GM13977 (cell line): Measurements from ENCODE around the gene ALPP.
"Not testable (repeated sequence)": the region's sequence is repeated elsewhere in the genome, so short reads cannot be mapped to it uniquely, and the experiment has no call there.

ENCODE experiments used
- DNase-seq: peaks from one replicate; pipeline ENCODE4 v3.0.0; 2012; ENCODE audit warnings: low spot score
- in situ Hi-C: fragments of 300-500 bp; cut with MboI; formaldehyde crosslinking; loops from one replicate; pipeline ENCODE4 v1.12.0; 2022; ENCODE audit warnings: low sequenced_read_pairs, low pct_unique_long_range_greater_than_20kb, mixed read lengths, inconsistent platforms; ENCODE audit not compliant: unreplicated experiment
- TF ChIP-seq, protein P1 (sequence below): IDR thresholded peaks from 2 replicates; pipeline ENCODE4 v1.5.1; 2012; ENCODE audit warnings: mild to moderate bottlenecking, control low read depth; ENCODE audit not compliant: insufficient read depth; ENCODE audit errors: extremely low read depth, missing control alignments

The ALPP gene

DNA sequence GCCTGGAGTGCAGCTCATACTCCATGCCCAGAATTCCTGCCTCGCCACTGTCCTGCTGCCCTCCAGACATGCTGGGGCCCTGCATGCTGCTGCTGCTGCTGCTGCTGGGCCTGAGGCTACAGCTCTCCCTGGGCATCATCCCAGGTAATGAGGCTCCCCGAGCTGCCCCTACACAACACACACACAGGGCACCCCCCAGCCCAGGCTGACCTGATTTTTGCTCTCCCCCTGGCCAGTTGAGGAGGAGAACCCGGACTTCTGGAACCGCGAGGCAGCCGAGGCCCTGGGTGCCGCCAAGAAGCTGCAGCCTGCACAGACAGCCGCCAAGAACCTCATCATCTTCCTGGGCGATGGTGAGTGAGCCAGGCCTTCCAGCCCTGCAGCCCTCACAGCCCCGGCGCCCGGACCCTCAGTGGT lies at the start of gene ALPP:
Gene ALPP (plus strand): TSS at position 17 of the 417 bp plus-strand sequence. CDS start 52 bp downstream, at position 69.
- DNase-seq, in situ Hi-C loops: not testable (repeated sequence)

DNA sequence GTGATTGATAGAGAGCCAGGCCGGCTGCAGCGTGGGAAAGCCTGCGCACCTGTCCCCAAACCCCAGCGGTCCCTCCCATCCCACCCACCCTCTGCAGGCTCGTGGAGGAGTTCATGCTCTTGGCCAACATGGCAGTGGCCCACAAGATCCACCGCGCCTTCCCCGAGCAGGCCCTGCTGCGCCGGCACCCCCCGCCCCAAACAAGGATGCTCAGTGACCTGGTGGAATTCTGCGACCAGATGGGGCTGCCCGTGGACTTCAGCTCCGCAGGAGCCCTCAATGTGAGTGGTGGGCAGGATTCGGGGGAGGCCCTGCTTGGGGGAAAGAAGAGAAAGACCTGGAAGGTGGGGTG lies 48.9 kb upstream of the ALPP start:
- in situ Hi-C loops, result loop anchor here (10.0 kb wide), 1 partner anchor 425 kb away; no protein-coding TSS in a partner anchor
- no peak for DNase-seq

DNA sequence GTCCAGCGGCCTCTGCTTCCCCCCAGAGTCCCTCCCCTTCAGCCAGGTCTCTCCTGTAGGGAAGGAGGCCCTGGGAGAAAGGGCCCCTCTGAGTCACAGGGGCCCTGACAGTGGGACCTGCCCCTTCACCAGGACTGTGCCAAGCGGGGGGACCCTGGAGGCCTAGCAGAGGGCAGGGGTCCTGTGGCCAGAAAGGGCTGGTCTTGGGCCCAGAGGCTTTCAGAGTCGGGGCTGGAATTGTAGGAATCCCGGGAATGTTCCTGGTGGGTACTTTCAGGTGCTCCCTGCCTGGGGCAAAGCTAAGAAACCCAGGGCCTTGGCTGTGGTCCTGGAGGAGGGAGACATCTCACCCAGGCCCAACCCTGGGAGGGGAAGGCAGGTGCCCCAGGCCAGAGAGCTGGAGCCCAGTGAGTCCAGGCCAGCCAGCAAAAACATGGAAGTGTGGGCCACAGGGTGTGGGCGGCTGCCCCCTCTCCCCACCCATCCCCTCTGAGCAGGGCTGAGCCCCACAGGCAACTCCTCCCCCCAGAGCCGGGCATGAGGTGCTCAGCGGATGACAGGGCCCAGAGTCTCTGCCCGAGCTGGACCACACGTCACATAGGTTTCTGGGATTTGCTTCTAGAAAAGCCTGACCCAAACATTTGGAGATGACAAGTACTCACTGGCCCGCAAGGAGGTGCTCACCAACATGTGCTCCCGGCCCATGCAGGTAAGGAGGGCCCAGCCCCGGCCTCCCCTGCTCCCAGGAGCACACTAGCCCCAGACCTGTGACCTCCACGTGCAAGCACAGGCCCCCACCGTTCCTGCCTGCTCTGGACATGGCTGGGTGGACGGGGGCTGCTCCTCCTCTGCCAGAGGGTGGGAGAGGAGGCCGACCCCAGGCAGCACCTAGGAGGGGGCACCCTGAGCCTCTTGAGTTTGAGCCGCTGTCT lies 48.2 kb upstream of the ALPP start:
- TF ChIP-seq, protein P1, sequence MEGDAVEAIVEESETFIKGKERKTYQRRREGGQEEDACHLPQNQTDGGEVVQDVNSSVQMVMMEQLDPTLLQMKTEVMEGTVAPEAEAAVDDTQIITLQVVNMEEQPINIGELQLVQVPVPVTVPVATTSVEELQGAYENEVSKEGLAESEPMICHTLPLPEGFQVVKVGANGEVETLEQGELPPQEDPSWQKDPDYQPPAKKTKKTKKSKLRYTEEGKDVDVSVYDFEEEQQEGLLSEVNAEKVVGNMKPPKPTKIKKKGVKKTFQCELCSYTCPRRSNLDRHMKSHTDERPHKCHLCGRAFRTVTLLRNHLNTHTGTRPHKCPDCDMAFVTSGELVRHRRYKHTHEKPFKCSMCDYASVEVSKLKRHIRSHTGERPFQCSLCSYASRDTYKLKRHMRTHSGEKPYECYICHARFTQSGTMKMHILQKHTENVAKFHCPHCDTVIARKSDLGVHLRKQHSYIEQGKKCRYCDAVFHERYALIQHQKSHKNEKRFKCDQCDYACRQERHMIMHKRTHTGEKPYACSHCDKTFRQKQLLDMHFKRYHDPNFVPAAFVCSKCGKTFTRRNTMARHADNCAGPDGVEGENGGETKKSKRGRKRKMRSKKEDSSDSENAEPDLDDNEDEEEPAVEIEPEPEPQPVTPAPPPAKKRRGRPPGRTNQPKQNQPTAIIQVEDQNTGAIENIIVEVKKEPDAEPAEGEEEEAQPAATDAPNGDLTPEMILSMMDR, result no peak
- in situ Hi-C loops, result no loop called here
- DNase-seq, result no peak

More for the DNA sequence above, 48.9 kb upstream of the ALPP start:
- TF ChIP-seq, protein P1, result no peak

DNA sequence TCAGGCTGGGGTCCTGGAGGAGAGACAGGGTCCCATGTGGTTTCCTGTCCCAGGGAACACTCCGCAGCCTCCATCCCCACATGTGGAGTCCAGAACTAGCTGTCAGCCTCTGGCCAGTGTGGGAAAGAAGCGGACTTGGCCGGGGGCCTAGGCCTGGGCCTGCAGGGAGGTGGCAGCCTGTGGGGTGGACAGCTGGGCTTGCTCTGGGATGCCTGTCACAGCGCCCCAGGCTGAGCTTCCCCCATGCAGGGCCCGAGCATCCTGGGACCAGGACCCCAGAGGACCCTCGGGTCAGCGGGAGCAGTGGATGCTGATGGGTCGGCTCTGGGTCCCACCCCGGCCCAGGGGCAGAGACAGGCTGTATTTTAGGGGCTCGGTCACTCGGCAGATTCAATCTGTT lies 47.5 kb upstream of the ALPP start:
- in situ Hi-C loops, DNase-seq: not testable (repeated sequence)

DNA sequence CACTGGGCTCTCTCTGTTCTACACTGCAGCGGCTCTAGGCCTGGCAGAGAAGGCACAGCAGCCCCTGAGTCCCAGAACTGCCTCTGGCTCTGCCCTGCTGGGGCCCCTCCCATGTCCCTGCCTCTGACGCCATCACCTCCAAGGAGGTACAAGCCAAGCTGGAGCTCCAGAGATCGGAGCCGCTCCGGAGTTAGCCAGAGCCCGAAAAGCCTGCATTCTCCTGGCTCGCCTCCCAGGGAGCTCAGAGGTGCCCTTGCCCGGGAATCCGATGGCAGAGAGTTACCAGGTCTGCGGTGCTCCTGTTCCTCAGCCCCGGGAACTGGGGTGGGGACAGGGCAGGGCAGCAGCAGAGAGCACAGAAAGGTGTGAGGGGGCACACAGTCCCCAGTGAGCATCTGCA lies 46.9 kb upstream of the ALPP start:
- DNase-seq, in situ Hi-C loops: not testable (repeated sequence)

DNA sequence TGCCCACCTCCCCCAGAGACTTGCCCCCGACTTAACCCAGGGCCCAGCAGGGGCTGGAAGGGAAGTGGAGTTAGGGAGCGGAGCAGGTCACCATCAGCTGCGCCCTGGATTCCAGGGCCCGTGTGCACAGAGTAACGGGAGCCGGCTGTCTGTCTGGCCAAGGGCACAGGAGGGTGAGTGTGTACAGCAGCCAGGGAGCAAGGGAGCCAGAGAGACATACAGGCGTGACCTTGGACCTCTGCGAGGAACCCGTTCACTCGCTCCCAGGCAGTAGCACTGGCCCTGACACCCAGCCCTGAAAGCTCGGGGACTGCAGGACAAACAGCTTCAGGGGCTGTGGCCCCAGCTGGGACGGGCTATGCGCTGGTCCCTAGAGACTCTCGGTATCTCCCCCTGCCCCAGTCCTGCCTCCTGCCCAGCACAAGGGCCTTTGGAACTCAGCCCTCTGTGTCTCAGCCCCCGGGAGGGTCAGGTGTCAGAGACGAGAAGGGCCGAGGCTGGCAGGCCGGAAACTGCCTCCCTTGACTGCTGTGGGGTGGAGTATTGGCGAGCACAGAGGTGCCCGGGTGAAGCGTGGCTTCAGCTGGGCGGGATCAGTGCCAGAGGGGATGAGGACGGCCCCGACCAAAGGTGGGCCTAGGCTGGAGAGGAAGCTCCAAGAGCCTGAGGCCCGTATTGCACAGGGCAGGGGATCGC lies 46.2 kb upstream of the ALPP start:
- in situ Hi-C loops, DNase-seq: not testable (repeated sequence)

DNA sequence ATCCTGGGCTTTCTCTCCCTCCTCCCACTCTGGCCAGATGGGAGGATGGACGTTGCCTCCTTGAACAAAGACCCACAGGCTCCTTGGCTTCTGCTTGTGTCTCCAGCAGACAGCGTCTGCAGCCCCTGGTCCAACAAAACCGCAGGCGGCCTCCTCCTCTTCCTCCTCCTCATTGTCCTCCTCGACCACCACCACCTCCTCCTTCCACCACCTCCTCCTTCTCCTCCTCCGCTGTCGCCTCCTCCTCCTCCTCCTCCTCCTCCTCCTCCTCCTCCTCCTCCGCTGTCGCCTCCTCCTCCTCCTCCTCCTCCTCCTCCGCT lies 45.7 kb upstream of the ALPP start:
- TF ChIP-seq, protein P1, result no peak
- in situ Hi-C loops, result no loop called here

DNA sequence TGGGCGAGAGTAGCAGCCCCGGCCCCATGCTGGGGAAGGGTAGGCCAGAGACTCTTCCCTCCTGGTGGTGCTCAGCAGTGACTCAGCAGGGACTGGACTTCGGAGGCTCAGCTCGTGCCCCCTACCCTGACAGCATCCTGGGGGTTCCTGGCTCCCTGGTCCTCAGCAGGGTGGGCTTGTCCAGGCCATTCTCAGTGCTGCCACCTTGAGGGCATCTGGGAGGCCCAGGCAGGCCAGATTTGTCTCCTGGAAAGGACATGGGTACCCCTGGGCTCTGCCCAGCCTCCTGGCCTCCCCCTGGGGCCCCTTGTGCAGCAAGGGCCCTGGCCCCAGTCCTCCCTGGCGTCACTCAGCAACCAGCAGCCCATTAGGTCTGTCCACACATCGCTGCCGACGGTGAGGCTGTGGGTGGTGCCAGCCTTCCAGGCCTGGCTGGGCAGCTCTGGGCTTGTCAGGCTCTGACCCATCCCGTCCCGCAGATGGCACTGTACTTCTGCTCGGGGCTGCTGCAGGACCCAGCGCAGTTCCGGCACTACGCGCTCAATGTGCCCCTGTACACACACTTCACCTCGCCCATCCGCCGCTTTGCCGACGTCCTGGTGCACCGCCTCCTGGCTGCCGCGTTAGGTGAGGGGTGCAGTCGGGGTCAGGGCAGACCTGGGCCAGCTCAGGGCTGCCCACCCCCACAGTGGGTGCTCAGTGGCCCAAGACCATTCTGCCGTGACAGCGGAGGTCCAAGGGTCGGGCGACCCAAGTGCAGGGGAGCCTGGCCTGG lies 45.0 kb upstream of the ALPP start:
- TF ChIP-seq, protein P1, result peak; percentile 55
- DNase-seq, result no peak
- in situ Hi-C loops, result no loop called here

More for the DNA sequence above, 45.7 kb upstream of the ALPP start:
- no peak for DNase-seq

DNA sequence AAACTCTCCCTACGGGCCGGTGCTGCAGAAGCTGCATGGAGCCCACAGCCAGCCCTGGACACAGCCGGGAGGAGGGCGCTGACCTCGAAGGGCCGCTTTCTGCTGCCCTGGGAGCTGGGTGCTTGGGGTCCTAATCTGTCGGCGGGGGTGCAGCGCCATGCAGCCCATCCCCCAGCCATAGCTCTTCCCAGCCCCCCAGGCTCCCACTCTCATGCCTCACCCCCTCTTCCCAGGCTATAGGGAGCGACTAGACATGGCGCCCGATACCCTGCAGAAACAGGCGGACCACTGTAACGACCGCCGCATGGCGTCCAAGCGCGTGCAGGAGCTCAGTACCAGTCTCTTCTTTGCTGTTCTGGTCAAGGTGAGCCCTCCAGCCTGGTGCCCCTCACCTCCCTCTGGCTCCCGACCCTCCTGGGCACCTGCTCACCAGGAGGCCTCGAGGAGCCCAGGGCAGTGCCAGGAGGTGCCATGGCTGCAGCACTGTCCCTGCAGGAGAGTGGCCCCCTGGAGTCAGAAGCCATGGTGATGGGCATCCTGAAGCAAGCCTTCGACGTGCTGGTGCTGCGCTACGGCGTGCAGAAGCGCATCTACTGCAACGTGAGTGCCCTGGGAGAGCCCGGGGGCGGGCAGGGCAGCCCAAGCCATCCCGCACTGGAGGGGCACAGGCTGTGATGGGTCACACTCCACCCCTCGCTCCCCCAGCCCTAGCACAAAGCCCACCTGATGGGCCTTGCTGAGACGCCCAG lies 44.2 kb upstream of the ALPP start:
- in situ Hi-C loops, DNase-seq: not testable (repeated sequence)

DNA sequence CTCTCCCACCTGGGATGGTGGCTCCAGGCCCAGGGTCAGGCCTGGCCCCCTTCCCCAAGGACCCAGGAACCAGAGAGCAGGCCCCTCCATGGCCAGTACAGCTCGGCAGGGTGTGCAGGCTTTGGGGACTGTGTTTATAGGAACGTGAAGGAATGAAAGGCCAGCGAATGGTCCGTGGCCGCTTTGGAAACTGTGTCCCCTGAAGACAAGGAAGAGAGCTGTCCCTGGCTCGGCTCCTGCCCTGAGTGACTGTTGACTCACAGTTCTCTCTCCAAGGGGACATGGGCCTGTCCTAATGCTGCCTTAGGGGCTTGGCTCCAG lies 43.7 kb upstream of the ALPP start:
- in situ Hi-C loops, DNase-seq: not testable (repeated sequence)
